Mucosa of descending colon (tissue), 3 donors: Measurements from ENCODE around the gene EN2. TPM values are rescaled to one million over a fixed set of nuclear protein-coding genes. Genes with fewer than 3 reads are reported as not detected.
"Not testable (repeated sequence)": the region's sequence is repeated elsewhere in the genome, so short reads cannot be mapped to it uniquely, and the experiment has no call there.

Source experiments
- ATAC-seq: fragments of 200-7000 bp; cut with Tn5 transposase; one replicate; pipeline ENCODE4 v1.9.1; 2020; ENCODE audit warnings: mild to moderate bottlenecking, moderate library complexity
- DNase-seq, 3 donors: peaks; one replicate each; pipeline ENCODE4 v3.0.0-alpha.2; 2020
- H3K36me3 ChIP-seq: fragments of 200-600 bp; one replicate; pipeline ENCODE4 v1.8.0; 2021; ENCODE audit warnings: low read depth, mild to moderate bottlenecking
- H3K4me1 ChIP-seq: fragments of 200-600 bp; one replicate; pipeline ENCODE4 v1.8.0; 2021; ENCODE audit warnings: low read depth, mild to moderate bottlenecking
- H3K4me3 ChIP-seq: fragments of 200-600 bp; one replicate; pipeline ENCODE4 v1.8.0; 2021; ENCODE audit warnings: mild to moderate bottlenecking
- H3K9me3 ChIP-seq: fragments of 200-600 bp; one replicate; pipeline ENCODE4 v1.8.0; 2021; ENCODE audit warnings: mild to moderate bottlenecking
- CTCF ChIP-seq: fragments of 200-600 bp; IDR thresholded peaks from one replicate; pipeline ENCODE4 v1.8.0; 2022; ENCODE audit warnings: antibody characterized with exemption, mild to moderate bottlenecking
- intact Hi-C, 2 donors: fragments of 100-400 bp; cut with DNase I in 1 of 2; cut with micrococcal nuclease in 1 of 2; formaldehyde crosslinking; loops; one replicate each; pipeline versions ENCODE4 v1.11.0 to v1.11.1; 2022; cut with DNase I, micrococcal nuclease
- total RNA-seq, 3 donors: library from RNA; stranded (reverse); fragmentation: NEBNext Ultra II Directional in 2 of 3; extraction: Animal tissue kit (Norgen Biotek cat#: 25700) in 2 of 3; gene quantifications; one replicate each; pipeline versions ENCODE4 v1.2.1 to v1.2.4, GENCODE V29; 2021 to 2023
- donor health status: DM: no; HTN: no; CAD: no; lungs with moderate emphysema.
- donor health status: DM: no; HTN: no; CAD: no.
- donor health status: DM: no; HTN: yes; CAD: no.

EN2 gene
- total RNA-seq, 3 donors from 2014 or later: not detected

- Histone ChIP-seq H3K36me3 (no peaks in the 10 kb centered on the region), H3K4me1 (no peaks in the 10 kb centered on the region), H3K9me3 (no peaks in the 10 kb centered on the region), H3K4me3 (no peak overlapping the region)
- ATAC-seq (no peak), DNase-seq (no peak)
- no peak for TF ChIP-seq CTCF
- intact Hi-C loops: no loop called here
Measured at GRCh38 chr7:155444746-155445145, 13.2 kb upstream of the EN2 start.

- H3K36me3 ChIP-seq, intact Hi-C loops, DNase-seq, H3K4me3 ChIP-seq, H3K4me1 ChIP-seq, ATAC-seq, H3K9me3 ChIP-seq: not testable (repeated sequence)
Measured at GRCh38 chr7:155445606-155446005, 12.3 kb upstream of the EN2 start.

- no peak overlapping the region for H3K4me3 ChIP-seq
- TF ChIP-seq CTCF: no peak
- DNase-seq: no peak
- no peak for ATAC-seq
- H3K36me3 ChIP-seq: no peaks in the 10 kb centered on the region
- H3K9me3 ChIP-seq: no peaks in the 10 kb centered on the region
- intact Hi-C loops: no loop called here
- no peaks in the 10 kb centered on the region for H3K4me1 ChIP-seq
Measured at GRCh38 chr7:155447603-155448002, 10.3 kb upstream of the EN2 start.

- no peak for DNase-seq
- H3K36me3 ChIP-seq: no peaks in the 10 kb centered on the region
- intact Hi-C loops: no loop called here
- ATAC-seq: peak; percentile 44
- H3K9me3 ChIP-seq: no peaks in the 10 kb centered on the region
- no peak for TF ChIP-seq CTCF
- no peaks in the 10 kb centered on the region for H3K4me1 ChIP-seq
- no peak overlapping the region for H3K4me3 ChIP-seq
Measured at GRCh38 chr7:155448632-155449007, 9.3 kb upstream of the EN2 start.

- no peaks in the 10 kb centered on the region for H3K9me3 ChIP-seq
- DNase-seq (no peak), ATAC-seq (no peak)
- TF ChIP-seq CTCF: no peak
- intact Hi-C loops: no loop called here
- no peaks in the 10 kb centered on the region for H3K36me3 ChIP-seq
- H3K4me3 ChIP-seq: no peak overlapping the region
- H3K4me1 ChIP-seq: no peaks in the 10 kb centered on the region
Measured at GRCh38 chr7:155449008-155449868, 8.7 kb upstream of the EN2 start.

- ATAC-seq (no peak), DNase-seq (no peak)
- Histone ChIP-seq H3K4me3 (no peak overlapping the region), H3K36me3 (no peaks in the 10 kb centered on the region), H3K4me1 (no peaks in the 10 kb centered on the region), H3K9me3 (no peaks in the 10 kb centered on the region)
- no peak for TF ChIP-seq CTCF
- intact Hi-C loops: no loop called here
Measured at GRCh38 chr7:155449869-155450557, 7.9 kb upstream of the EN2 start.
